CD4-positive, alpha-beta T cell (primary cell): ENCODE measurements around the gene STARD13. TPM values are rescaled to one million over a fixed set of nuclear protein-coding genes. Genes with fewer than 3 reads are reported as not detected.

ENCODE experiments used
- ATAC-seq: fragments of 200-7000 bp; cut with Tn5 transposase; one replicate; pipeline ENCODE4 v1.10.0; 2022; ENCODE audit warnings: mild to moderate bottlenecking; ENCODE audit not compliant: poor library complexity
- CTCF ChIA-PET: fragments of 350-600 bp; sonication (Branson Sonifier 250); formaldehyde crosslinking; loops from one replicate; lab custom pipeline; 2021; ENCODE audit warnings: antibody characterized with exemption, inconsistent platforms; lab: Charles Lee
- POLR2A ChIA-PET: fragments of 350-600 bp; sonication (Branson Sonifier 250); formaldehyde crosslinking; loops from one replicate; lab custom pipeline; 2021; ENCODE audit warnings: antibody characterized with exemption, inconsistent platforms; lab: Charles Lee
- DNase-seq, 14 experiments: peaks; one replicate each; pipeline ENCODE4 v3.0.0-alpha.2; 2013 to 2020; ENCODE audit warnings: mixed read lengths in 2 of 14
- H3K27ac ChIP-seq, 2 donors: one replicate each; pipeline versions ENCODE4 v1.5.1 to v1.7.0; 2013; ENCODE audit warnings: low read length in 2 of 2, low read depth in 1 of 2, mild to moderate bottlenecking in 1 of 2
- H3K27me3 ChIP-seq, 2 experiments: 1 replicate in 1 of 2; 2 replicates in 1 of 2; pipeline versions ENCODE4 v1.6.1 to v1.7.0; 2013; ENCODE audit warnings: low read length in 2 of 2, control low read depth in 1 of 2, mild to moderate bottlenecking in 1 of 2, moderate library complexity in 1 of 2; ENCODE audit not compliant: insufficient read depth in 2 of 2, control insufficient read depth in 1 of 2
- H3K36me3 ChIP-seq: one replicate; pipeline ENCODE4 v1.6.1; 2013; ENCODE audit warnings: low read length, control low read depth; ENCODE audit not compliant: insufficient read depth
- H3K4me1 ChIP-seq: one replicate; pipeline ENCODE4 v1.6.1; 2013; ENCODE audit warnings: low read length, control low read depth; ENCODE audit not compliant: insufficient read depth
- H3K4me3 ChIP-seq: one replicate; pipeline ENCODE4 v1.5.1; 2013; ENCODE audit warnings: mild to moderate bottlenecking, low read length, moderate library complexity
- H3K9me3 ChIP-seq, 2 experiments: 1 replicate in 1 of 2; 2 replicates in 1 of 2; pipeline versions ENCODE4 v1.6.1 to v1.7.0; 2013; ENCODE audit warnings: low read length in 2 of 2, mild to moderate bottlenecking in 2 of 2, control low read depth in 1 of 2, moderate library complexity in 1 of 2; ENCODE audit not compliant: control insufficient read depth in 1 of 2, insufficient read depth in 1 of 2
- H3K27ac Mint-ChIP-seq: one replicate; pipeline ENCODE4 v1.8.0; 2020; ENCODE audit warnings: mixed read lengths
- H3K27me3 Mint-ChIP-seq: one replicate; pipeline ENCODE4 v1.8.0; 2021; ENCODE audit warnings: mixed read lengths
- H3K36me3 Mint-ChIP-seq: one replicate; pipeline ENCODE4 v1.8.0; 2021; ENCODE audit warnings: low read depth, mixed read lengths
- H3K4me1 Mint-ChIP-seq: one replicate; pipeline ENCODE4 v1.8.0; 2021; ENCODE audit warnings: low read depth, mixed read lengths
- H3K4me3 Mint-ChIP-seq: one replicate; pipeline ENCODE4 v1.8.0; 2020; ENCODE audit warnings: mild to moderate bottlenecking, mixed read lengths
- H3K9me3 Mint-ChIP-seq: one replicate; pipeline ENCODE4 v1.8.0; 2020; ENCODE audit warnings: mixed read lengths
- CTCF ChIP-seq: fragments of 200-600 bp; IDR thresholded peaks from one replicate; pipeline ENCODE4 v1.8.0; 2022; ENCODE audit warnings: antibody characterized with exemption, mild to moderate bottlenecking
- intact Hi-C, 2 experiments: fragments of 100-400 bp; cut with DNase I in 1 of 2; cut with micrococcal nuclease in 1 of 2; formaldehyde crosslinking; loops; one replicate each; pipeline versions ENCODE4 v1.15.1 to v1.9.0; 2023 to 2025; cut with DNase I, micrococcal nuclease
- total RNA-seq, 174 experiments: library from RNA in 2 of 174; stranded (reverse) in 2 of 174; gene quantifications; one replicate each; pipeline ENCODE4 v1.2.3 and lab custom pipeline; 2021 to 2026

Gene STARD13
- total RNA-seq, 2 experiments from 2014 or later = not detected

GRCh38 chr13:33217256-33217655 is 68.3 kb downstream of the STARD13 start:
- no peaks in the 10 kb centered on the region for H3K27me3 Mint-ChIP-seq
- no peaks in the 10 kb centered on the region for H3K4me1 Mint-ChIP-seq
- peaks cover 0 to 4% of the 10 kb centered on the region in 2 experiments for H3K27me3 ChIP-seq
- no peaks in the 10 kb centered on the region for H3K36me3 Mint-ChIP-seq
- no peaks in the 10 kb centered on the region for H3K9me3 Mint-ChIP-seq
- TF ChIP-seq CTCF = no peak
- H3K36me3 ChIP-seq = no peaks in the 10 kb centered on the region
- ChIA-PET POLR2A (no interaction called here), CTCF (no interaction called here)
- intact Hi-C loops = no loop called here
- no peak overlapping the region for H3K27ac ChIP-seq
- H3K4me3 Mint-ChIP-seq = no peak overlapping the region
- H3K27ac Mint-ChIP-seq = no peak overlapping the region
- H3K4me1 ChIP-seq = no peaks in the 10 kb centered on the region
- no peaks in the 10 kb centered on the region for H3K9me3 ChIP-seq
- no peak overlapping the region for H3K4me3 ChIP-seq
- no peak for ATAC-seq
- DNase-seq = no peak

GRCh38 chr13:33213797-33214196 is 71.8 kb downstream of the STARD13 start:
- no peak for DNase-seq
- H3K9me3 ChIP-seq = no peaks in the 10 kb centered on the region
- CTCF ChIA-PET = no interaction called here
- intact Hi-C loops = no loop called here
- H3K36me3 ChIP-seq = no peaks in the 10 kb centered on the region
- H3K4me1 ChIP-seq = no peaks in the 10 kb centered on the region
- Mint-ChIP-seq H3K9me3 (no peaks in the 10 kb centered on the region), H3K27me3 (no peaks in the 10 kb centered on the region), H3K4me3 (no peak overlapping the region), H3K27ac (no peak overlapping the region), H3K36me3 (no peaks in the 10 kb centered on the region), H3K4me1 (no peaks in the 10 kb centered on the region)
- TF ChIP-seq CTCF = no peak
- POLR2A ChIA-PET = no interaction called here
- H3K4me3 ChIP-seq = no peak overlapping the region
- no peak overlapping the region for H3K27ac ChIP-seq
- no peak for ATAC-seq
- H3K27me3 ChIP-seq = peaks cover 0 to 4% of the 10 kb centered on the region in 2 experiments

- DNase-seq = no peak
- H3K4me3 Mint-ChIP-seq = no peak overlapping the region
- H3K27me3 Mint-ChIP-seq = peaks cover 3% of the 10 kb centered on the region
These were observed 72.4 kb downstream of the STARD13 start for GRCh38 chr13:33213024-33213768.

More at GRCh38 chr13:33213024-33213768, 72.4 kb downstream of the STARD13 start:
- Histone ChIP-seq H3K4me1 (no peaks in the 10 kb centered on the region), H3K27ac (no peak overlapping the region), H3K27me3 (peaks cover 0 to 4% of the 10 kb centered on the region in 2 experiments), H3K9me3 (no peaks in the 10 kb centered on the region), H3K36me3 (no peaks in the 10 kb centered on the region), H3K4me3 (no peak overlapping the region)
- Mint-ChIP-seq H3K36me3 (no peaks in the 10 kb centered on the region), H3K4me1 (no peaks in the 10 kb centered on the region), H3K27ac (no peak overlapping the region), H3K9me3 (no peaks in the 10 kb centered on the region)
- TF ChIP-seq CTCF = no peak
- ChIA-PET POLR2A (no interaction called here), CTCF (no interaction called here)
- intact Hi-C loops = no loop called here
- no peak for ATAC-seq
